Memory B cell (primary cell): ENCODE measurements around the gene TMEM242.

Source experiments
- ATAC-seq: fragments of 150-1000 bp; cut with Tn5 transposase; 2 replicates; pipeline ENCODE4 v1.10.0; 2021; ENCODE audit warnings: low read depth, mild to moderate bottlenecking, moderate library complexity
- DNase-seq, 2 donors: peaks; one replicate each; pipeline ENCODE4 v3.0.0; 2022; ENCODE audit warnings: low spot score in 2 of 2
- H3K27ac Mint-ChIP-seq: one replicate; pipeline ENCODE4 v1.8.0; 2022; ENCODE audit warnings: mild to moderate bottlenecking, moderate library complexity, mixed read lengths
- H3K27me3 Mint-ChIP-seq: one replicate; pipeline ENCODE4 v1.8.0; 2022; ENCODE audit warnings: mixed read lengths
- H3K36me3 Mint-ChIP-seq: one replicate; pipeline ENCODE4 v1.8.0; 2022; ENCODE audit warnings: mild to moderate bottlenecking, mixed read lengths
- H3K4me1 Mint-ChIP-seq: one replicate; pipeline ENCODE4 v1.8.0; 2022; ENCODE audit warnings: mixed read lengths
- H3K4me3 Mint-ChIP-seq: one replicate; pipeline ENCODE4 v1.8.0; 2022; ENCODE audit warnings: mild to moderate bottlenecking, moderate library complexity, mixed read lengths
- H3K9me3 Mint-ChIP-seq: one replicate; pipeline ENCODE4 v1.8.0; 2022; ENCODE audit warnings: mixed read lengths

TMEM242 gene

GRCh38 chr6:157289764-157290163 is 33.6 kb downstream of the TMEM242 start:
- DNase-seq (no peak), ATAC-seq (no peak)
- Mint-ChIP-seq H3K27ac (no peak overlapping the region), H3K4me3 (no peak overlapping the region), H3K4me1 (peaks cover 2% of the 10 kb centered on the region), H3K9me3 (no peaks in the 10 kb centered on the region), H3K27me3 (no peaks in the 10 kb centered on the region), H3K36me3 (peaks cover 11% of the 10 kb centered on the region)

- DNase-seq (no peak), ATAC-seq (no peak)
- no peak overlapping the region for H3K27ac Mint-ChIP-seq
- H3K9me3 Mint-ChIP-seq: no peaks in the 10 kb centered on the region
- peaks cover 2% of the 10 kb centered on the region for H3K4me1 Mint-ChIP-seq
- H3K4me3 Mint-ChIP-seq: no peak overlapping the region
- H3K36me3 Mint-ChIP-seq: peaks cover 11% of the 10 kb centered on the region
- H3K27me3 Mint-ChIP-seq: no peaks in the 10 kb centered on the region
Observed at GRCh38 chr6:157288575-157288974, 34.7 kb downstream of the TMEM242 start.

- H3K36me3 Mint-ChIP-seq: peaks cover 9% of the 10 kb centered on the region
Observed at GRCh38 chr6:157287923-157288322, 35.4 kb downstream of the TMEM242 start.

GRCh38 chr6:157287247-157287850 is 36.0 kb downstream of the TMEM242 start:
- no peak overlapping the region for H3K4me3 Mint-ChIP-seq
- H3K27ac Mint-ChIP-seq: no peak overlapping the region
- H3K9me3 Mint-ChIP-seq: no peaks in the 10 kb centered on the region
- H3K27me3 Mint-ChIP-seq: no peaks in the 10 kb centered on the region
- H3K36me3 Mint-ChIP-seq: peaks cover 7% of the 10 kb centered on the region
- DNase-seq (no peak), ATAC-seq (no peak)
- H3K4me1 Mint-ChIP-seq: peaks cover 2% of the 10 kb centered on the region

More at GRCh38 chr6:157287923-157288322, 35.4 kb downstream of the TMEM242 start:
- Mint-ChIP-seq H3K4me3 (no peak overlapping the region), H3K4me1 (peaks cover 2% of the 10 kb centered on the region), H3K9me3 (no peaks in the 10 kb centered on the region), H3K27me3 (no peaks in the 10 kb centered on the region), H3K27ac (no peak overlapping the region)
- no peak for DNase-seq
- no peak for ATAC-seq

- H3K36me3 Mint-ChIP-seq: peaks cover 4% of the 10 kb centered on the region
- H3K9me3 Mint-ChIP-seq: no peaks in the 10 kb centered on the region
- H3K4me1 Mint-ChIP-seq: peaks cover 5% of the 10 kb centered on the region
- no peaks in the 10 kb centered on the region for H3K27me3 Mint-ChIP-seq
- H3K4me3 Mint-ChIP-seq: no peak overlapping the region
- no peak overlapping the region for H3K27ac Mint-ChIP-seq
- ATAC-seq: no peak
- DNase-seq: no peak
Observed at GRCh38 chr6:157285422-157285779, 37.9 kb downstream of the TMEM242 start.

GRCh38 chr6:157284738-157285421 is 38.4 kb downstream of the TMEM242 start:
- Mint-ChIP-seq H3K27me3 (no peaks in the 10 kb centered on the region), H3K4me1 (peaks cover 5% of the 10 kb centered on the region), H3K9me3 (no peaks in the 10 kb centered on the region), H3K4me3 (no peak overlapping the region), H3K27ac (no peak overlapping the region), H3K36me3 (no peaks in the 10 kb centered on the region)
- ATAC-seq: no peak
- no peak for DNase-seq

- no peaks in the 10 kb centered on the region for H3K9me3 Mint-ChIP-seq
- DNase-seq (no peak), ATAC-seq (no peak)
- no peak overlapping the region for H3K4me3 Mint-ChIP-seq
- H3K36me3 Mint-ChIP-seq: no peaks in the 10 kb centered on the region
- no peaks in the 10 kb centered on the region for H3K27me3 Mint-ChIP-seq
- H3K27ac Mint-ChIP-seq: no peak overlapping the region
- peaks cover 5% of the 10 kb centered on the region for H3K4me1 Mint-ChIP-seq
Observed at GRCh38 chr6:157283900-157284737, 39.2 kb downstream of the TMEM242 start.

GRCh38 chr6:157283330-157283898 is 39.9 kb downstream of the TMEM242 start:
- no peak for ATAC-seq
- Mint-ChIP-seq H3K4me1 (peaks cover 5% of the 10 kb centered on the region), H3K27me3 (no peaks in the 10 kb centered on the region), H3K9me3 (no peaks in the 10 kb centered on the region), H3K4me3 (no peak overlapping the region), H3K36me3 (no peaks in the 10 kb centered on the region), H3K27ac (no peak overlapping the region)
- DNase-seq: no peak

GRCh38 chr6:157282284-157282683 is 41.0 kb downstream of the TMEM242 start:
- H3K27me3 Mint-ChIP-seq: no peaks in the 10 kb centered on the region
- no peaks in the 10 kb centered on the region for H3K9me3 Mint-ChIP-seq

GRCh38 chr6:157281570-157281969 is 41.7 kb downstream of the TMEM242 start:
- H3K27ac Mint-ChIP-seq: no peak overlapping the region
- H3K9me3 Mint-ChIP-seq: no peaks in the 10 kb centered on the region
- H3K27me3 Mint-ChIP-seq: no peaks in the 10 kb centered on the region
- H3K4me1 Mint-ChIP-seq: peaks cover 5% of the 10 kb centered on the region
- ATAC-seq (peak; percentile 59), DNase-seq (no peak)
- H3K4me3 Mint-ChIP-seq: no peak overlapping the region
- H3K36me3 Mint-ChIP-seq: no peaks in the 10 kb centered on the region

More at GRCh38 chr6:157282284-157282683, 41.0 kb downstream of the TMEM242 start:
- Mint-ChIP-seq H3K4me3 (no peak overlapping the region), H3K4me1 (peaks cover 5% of the 10 kb centered on the region), H3K27ac (no peak overlapping the region), H3K36me3 (no peaks in the 10 kb centered on the region)
- ATAC-seq (no peak), DNase-seq (no peak)

- no peak overlapping the region for H3K27ac Mint-ChIP-seq
- ATAC-seq (no peak), DNase-seq (no peak)
- H3K27me3 Mint-ChIP-seq: no peaks in the 10 kb centered on the region
- H3K4me1 Mint-ChIP-seq: peaks cover 5% of the 10 kb centered on the region
- no peak overlapping the region for H3K4me3 Mint-ChIP-seq
- H3K36me3 Mint-ChIP-seq: no peaks in the 10 kb centered on the region
- no peaks in the 10 kb centered on the region for H3K9me3 Mint-ChIP-seq
Observed at GRCh38 chr6:157280947-157281346, 42.4 kb downstream of the TMEM242 start.

- no peaks in the 10 kb centered on the region for H3K9me3 Mint-ChIP-seq
- H3K4me3 Mint-ChIP-seq: no peak overlapping the region
- no peaks in the 10 kb centered on the region for H3K27me3 Mint-ChIP-seq
- ATAC-seq: no peak
- no peak overlapping the region for H3K27ac Mint-ChIP-seq
- no peak for DNase-seq
- H3K36me3 Mint-ChIP-seq: no peaks in the 10 kb centered on the region
- H3K4me1 Mint-ChIP-seq: peaks cover 5% of the 10 kb centered on the region
Observed at GRCh38 chr6:157280157-157280556, 43.2 kb downstream of the TMEM242 start.

GRCh38 chr6:157278171-157278570 is 45.1 kb downstream of the TMEM242 start:
- Mint-ChIP-seq H3K27ac (no peak overlapping the region), H3K27me3 (no peaks in the 10 kb centered on the region), H3K4me1 (peaks cover 7% of the 10 kb centered on the region), H3K36me3 (no peaks in the 10 kb centered on the region), H3K9me3 (no peaks in the 10 kb centered on the region), H3K4me3 (no peak overlapping the region)
- DNase-seq (no peak), ATAC-seq (no peak)

GRCh38 chr6:157276731-157277130 is 46.6 kb downstream of the TMEM242 start:
- Mint-ChIP-seq H3K27me3 (no peaks in the 10 kb centered on the region), H3K9me3 (no peaks in the 10 kb centered on the region), H3K27ac (no peak overlapping the region), H3K4me3 (no peak overlapping the region), H3K4me1 (peaks cover 6% of the 10 kb centered on the region), H3K36me3 (no peaks in the 10 kb centered on the region)
- ATAC-seq (no peak), DNase-seq (no peak)
